Loucy (cell line): Measurements from ENCODE around the gene HS1BP3.

Experiments used
- H2AFZ ChIP-seq: fragments of 200-600 bp; sonication (generic); 2 replicates; pipeline ENCODE4 v1.6.0; 2016; ENCODE audit warnings: antibody characterized with exemption, mild to moderate bottlenecking, low read length, moderate library complexity
- H3F3A ChIP-seq: fragments of 200-600 bp; 2 replicates; pipeline ENCODE4 v1.6.0; 2016; ENCODE audit warnings: antibody characterized with exemption, low read depth, mild to moderate bottlenecking
- H3K27me3 ChIP-seq: fragments of 200-600 bp; sonication (generic); 2 replicates; pipeline ENCODE4 v1.6.1; 2014; ENCODE audit warnings: low read length, mild to moderate bottlenecking; ENCODE audit not compliant: insufficient read depth, poor library complexity, severe bottlenecking
- H3K36me3 ChIP-seq: fragments of 200-600 bp; sonication (generic); 2 replicates; pipeline ENCODE4 v1.6.1; 2016; ENCODE audit warnings: low read length; ENCODE audit not compliant: insufficient read depth
- H3K4me1 ChIP-seq: fragments of 200-600 bp; sonication (generic); 2 replicates; pipeline ENCODE4 v1.5.1; 2014; ENCODE audit warnings: low read length, mild to moderate bottlenecking; ENCODE audit not compliant: insufficient read depth, poor library complexity, severe bottlenecking
- H3K4me2 ChIP-seq: fragments of 200-600 bp; sonication (generic); 2 replicates; pipeline ENCODE4 v1.6.0; 2014; ENCODE audit warnings: antibody characterized with exemption, low read length, low read depth, mild to moderate bottlenecking; ENCODE audit not compliant: poor library complexity, severe bottlenecking
- H3K4me3 ChIP-seq: fragments of 200-600 bp; sonication (generic); 2 replicates; pipeline ENCODE4 v1.5.1; 2014; ENCODE audit warnings: low read length, mild to moderate bottlenecking, mixed read lengths; ENCODE audit not compliant: poor library complexity, severe bottlenecking
- H3K79me2 ChIP-seq: fragments of 200-600 bp; sonication (generic); 2 replicates; pipeline ENCODE4 v1.6.1; 2014; ENCODE audit warnings: low read length; ENCODE audit not compliant: insufficient read depth
- H3K9ac ChIP-seq: fragments of 200-600 bp; sonication (generic); 2 replicates; pipeline ENCODE4 v1.6.0; 2014; ENCODE audit warnings: mild to moderate bottlenecking, low read depth, low read length, moderate library complexity; ENCODE audit not compliant: poor library complexity, severe bottlenecking
- H3K9me2 ChIP-seq: fragments of 200-600 bp; sonication (generic); replicated peaks from 2 replicates; pipeline ENCODE4 v1.6.1; 2016; ENCODE audit warnings: low read depth, low read length, mixed read lengths
- H3K9me3 ChIP-seq: fragments of 200-600 bp; sonication (generic); 2 replicates; pipeline ENCODE4 v1.6.1; 2014; ENCODE audit warnings: mild to moderate bottlenecking, antibody characterized with exemption, low read length, low read depth; ENCODE audit not compliant: insufficient read depth
- H4K20me1 ChIP-seq: fragments of 200-600 bp; sonication (generic); 2 replicates; pipeline ENCODE4 v1.6.0; 2014; ENCODE audit warnings: antibody characterized with exemption, low read length, mild to moderate bottlenecking; ENCODE audit not compliant: insufficient read depth, poor library complexity, severe bottlenecking
- CTCF ChIP-seq: fragments of 200-600 bp; sonication (generic); conservative IDR thresholded peaks from 2 replicates; pipeline ENCODE4 v1.5.1; 2014; ENCODE audit warnings: mild to moderate bottlenecking, antibody characterized with exemption, low read length
- EZH2phosphoT487 ChIP-seq: fragments of 200-600 bp; IDR thresholded peaks from 2 replicates; pipeline ENCODE4 v1.6.1; 2018; ENCODE audit warnings: antibody characterized with exemption, mild to moderate bottlenecking, moderate library complexity, borderline replicate concordance

The HS1BP3 gene

GRCh38 chr2:20696366-20696765 lies 45.5 kb upstream of the HS1BP3 start:
- Histone ChIP-seq H3K9me2 (no peaks in the 10 kb centered on the region), H3K36me3 (no peaks in the 10 kb centered on the region; the same call in 1 of the 2 replicates), H3K4me2 (no peak overlapping the region)

DNA sequence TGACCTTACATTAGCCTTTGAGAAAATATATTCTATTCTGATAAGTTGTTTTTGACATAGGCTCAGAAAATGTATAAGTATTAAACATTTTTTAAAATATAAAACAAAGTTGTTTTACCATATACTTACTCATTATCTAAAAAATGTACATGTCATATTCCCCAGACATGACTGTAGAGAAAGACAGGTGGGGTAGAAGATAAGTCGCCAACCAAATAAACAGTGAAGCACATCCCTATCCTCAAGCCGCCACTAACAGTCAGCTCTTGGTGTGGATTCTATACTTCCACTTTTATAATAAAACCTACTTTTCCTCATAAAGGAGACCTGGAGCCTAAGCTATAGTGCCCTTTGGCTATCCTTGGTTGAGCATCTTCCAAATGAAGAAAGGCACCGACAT lies 42.4 kb upstream of the HS1BP3 start:
- H3K9me3 ChIP-seq, result no peaks in the 10 kb centered on the region
- H3K4me2 ChIP-seq, result no peak overlapping the region
- H4K20me1 ChIP-seq, result no peaks in the 10 kb centered on the region
- H3K4me3 ChIP-seq, result no peak overlapping the region
- H3K79me2 ChIP-seq, result no peaks in the 10 kb centered on the region
- no peaks in the 10 kb centered on the region for H3K27me3 ChIP-seq
- no peaks in the 10 kb centered on the region for H3K4me1 ChIP-seq
- H3K36me3 ChIP-seq, result no peaks in the 10 kb centered on the region
- H3K9me2 ChIP-seq, result no peaks in the 10 kb centered on the region
- no peak overlapping the region for H2AFZ ChIP-seq
- TF ChIP-seq CTCF (no peak), EZH2phosphoT487 (no peak)
- H3K9ac ChIP-seq, result no peak overlapping the region
- no peaks in the 10 kb centered on the region for H3F3A ChIP-seq

More at GRCh38 chr2:20696366-20696765, 45.5 kb upstream of the HS1BP3 start:
- H3K4me1 ChIP-seq, result peaks cover 11% of the 10 kb centered on the region
- H3K9ac ChIP-seq, result no peak overlapping the region
- H3F3A ChIP-seq, result no peaks in the 10 kb centered on the region
- H4K20me1 ChIP-seq, result no peaks in the 10 kb centered on the region
- no peaks in the 10 kb centered on the region for H3K79me2 ChIP-seq
- H2AFZ ChIP-seq, result no peak overlapping the region
- no peaks in the 10 kb centered on the region for H3K9me3 ChIP-seq
- H3K4me3 ChIP-seq, result no peak overlapping the region
- no peak for TF ChIP-seq CTCF
- no peak for TF ChIP-seq EZH2phosphoT487
- H3K27me3 ChIP-seq, result no peaks in the 10 kb centered on the region

DNA sequence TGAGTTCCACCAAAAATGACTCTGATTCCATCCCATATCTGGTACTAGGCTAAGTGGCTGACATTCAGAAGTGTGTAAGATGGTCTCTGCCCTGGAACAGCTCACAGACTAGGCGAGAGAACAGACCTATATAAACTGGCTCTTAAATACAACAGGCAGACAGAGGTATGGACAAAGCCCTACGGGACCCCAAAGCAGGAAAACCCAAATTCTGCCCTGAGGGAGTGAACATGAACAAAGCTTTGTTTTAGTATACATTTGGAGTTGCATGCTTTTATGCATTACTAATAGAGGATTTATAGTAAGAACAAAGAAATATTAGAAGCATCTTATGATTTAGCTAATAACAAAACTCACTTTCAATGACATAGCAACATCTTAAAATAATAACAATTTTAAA lies 41.2 kb upstream of the HS1BP3 start:
- H3K4me3 ChIP-seq, result no peak overlapping the region
- H3K27me3 ChIP-seq, result no peaks in the 10 kb centered on the region
- no peak overlapping the region for H3K9ac ChIP-seq
- no peaks in the 10 kb centered on the region for H3K9me3 ChIP-seq
- H4K20me1 ChIP-seq, result no peaks in the 10 kb centered on the region
- H3K79me2 ChIP-seq, result no peaks in the 10 kb centered on the region
- no peaks in the 10 kb centered on the region for H3K36me3 ChIP-seq
- H2AFZ ChIP-seq, result no peak overlapping the region
- no peaks in the 10 kb centered on the region for H3K9me2 ChIP-seq
- H3K4me1 ChIP-seq, result no peaks in the 10 kb centered on the region
- H3K4me2 ChIP-seq, result no peak overlapping the region
- no peaks in the 10 kb centered on the region for H3F3A ChIP-seq
- TF ChIP-seq EZH2phosphoT487 (no peak), CTCF (no peak)
